ENCODE measurements around the gene HCFC2. TPM values are rescaled to one million over a fixed set of nuclear protein-coding genes. Genes with fewer than 3 reads are reported as not detected.

The HCFC2 gene
- total RNA-seq, 2 donors from 2014 or later, result 14.5 to 15.8 TPM

GRCh38 chr12:104049903-104050356 is 14.4 kb upstream of the HCFC2 start, which contains the start of gene GLT8D2:
TSS of gene GLT8D2 (minus strand) at chr12:104050187. CDS start at chr12:104019648, 30,539 bp downstream.
- Histone ChIP-seq H3K36me3 (replicated peaks in 1 of 2; ENCODE audit: insufficient read depth in 1 of 2, low read depth in 2 of 2) (no peaks in the 10 kb centered on the region), H3K27ac (no peak within 1 kb of the TSS), H3K9me3 (no peaks in the 10 kb centered on the region), H3K4me1 (peaks cover 14% of the 10 kb centered on the region), H3K4me3 (no peak within 1 kb of the TSS), H3K27me3 (no peaks in the 10 kb centered on the region)
- ATAC-seq (peak; percentile 74), DNase-seq (peak; percentile 22 to 53 (median 29))
- intact Hi-C loops (cut with DNase I), result no loop called here
- TF ChIP-seq POLR2A (IDR thresholded peaks at IDR 0.05), result no peak
- TF ChIP-seq CTCF (IDR thresholded peaks at IDR 0.05), result no peak
- 1 to 2% methylated on average over 24 of the region's 24 CpGs for WGBS, 2 donors

- Histone ChIP-seq H3K9me3 (no peaks in the 10 kb centered on the region), H3K4me3 (no peak overlapping the region), H3K27me3 (no peaks in the 10 kb centered on the region), H3K36me3 (replicated peaks in 1 of 2; ENCODE audit: insufficient read depth in 1 of 2, low read depth in 2 of 2) (no peaks in the 10 kb centered on the region), H3K27ac (no peak overlapping the region), H3K4me1 (peaks cover 19% of the 10 kb centered on the region)
- DNase-seq (no peak), ATAC-seq (no peak)
- 57% methylated on average over 3 of the region's 3 CpGs for WGBS, 2 donors
- no peak for TF ChIP-seq POLR2A (IDR thresholded peaks at IDR 0.05)
- no peak for TF ChIP-seq CTCF (IDR thresholded peaks at IDR 0.05)
- intact Hi-C loops (cut with DNase I), result no loop called here
Observed at GRCh38 chr12:104050436-104050835, 13.9 kb upstream of the HCFC2 start.

GRCh38 chr12:104054681-104055346 is 9.5 kb upstream of the HCFC2 start:
- Histone ChIP-seq H3K4me3 (no peak overlapping the region), H3K4me1 (peaks cover 32% of the 10 kb centered on the region), H3K27me3 (no peaks in the 10 kb centered on the region), H3K36me3 (replicated peaks in 1 of 2; ENCODE audit: insufficient read depth in 1 of 2, low read depth in 2 of 2) (no peaks in the 10 kb centered on the region), H3K27ac (no peak overlapping the region), H3K9me3 (no peaks in the 10 kb centered on the region)
- ATAC-seq (no peak), DNase-seq (no peak)
- TF ChIP-seq POLR2A (IDR thresholded peaks at IDR 0.05) (no peak), CTCF (IDR thresholded peaks at IDR 0.05) (no peak)
- intact Hi-C loops (cut with DNase I), result no loop called here
- 71 to 87% methylated on average over 4 of the region's 4 CpGs for WGBS, 2 donors

- H3K4me3 ChIP-seq, result no peak overlapping the region
- ATAC-seq, result peak; percentile 98
- peak overlapping the region; percentile 4 to 71 (median 46) for H3K27ac ChIP-seq
- intact Hi-C loops (cut with DNase I), result no loop called here
- DNase-seq, result peak; percentile 91 to 97 (median 96)
- no peaks in the 10 kb centered on the region for H3K36me3 ChIP-seq (replicated peaks in 1 of 2; ENCODE audit: insufficient read depth in 1 of 2, low read depth in 2 of 2)
- TF ChIP-seq POLR2A (IDR thresholded peaks at IDR 0.05), result peak in 1 of 3 donors; percentile 15
- no peak for TF ChIP-seq CTCF (IDR thresholded peaks at IDR 0.05)
- H3K4me1 ChIP-seq, result peaks cover 24% of the 10 kb centered on the region
- no peaks in the 10 kb centered on the region for H3K27me3 ChIP-seq
- 9 to 18% methylated on average over 5 of the region's 5 CpGs for WGBS, 2 donors
- no peaks in the 10 kb centered on the region for H3K9me3 ChIP-seq
Observed at GRCh38 chr12:104055686-104056388, 8.5 kb upstream of the HCFC2 start.
